HL-60 (cell line): ENCODE results near the gene CLRN3.

Experiments
- DNase-seq, 2 experiments: peaks; one replicate each; pipeline ENCODE4 v3.0.0-alpha.2; 2010 to 2020; ENCODE audit warnings: low read depth in 1 of 2, low spot score in 1 of 2
- H3K27ac ChIP-seq: fragments of 250-450 bp; sonication (Bioruptor Pico); replicated peaks from 2 replicates; pipeline ENCODE4 v1.5.1; 2020; ENCODE audit warnings: mild to moderate bottlenecking, moderate library complexity
- H3K27me3 ChIP-seq: fragments of 250-450 bp; sonication (Bioruptor Pico); 2 replicates; pipeline ENCODE4 v1.5.1; 2021; ENCODE audit warnings: mild to moderate bottlenecking, moderate library complexity; ENCODE audit not compliant: insufficient read depth, poor library complexity, severe bottlenecking
- H3K4me3 ChIP-seq: replicated peaks from 2 replicates; pipeline ENCODE4 v1.5.1; 2011; ENCODE audit warnings: mild to moderate bottlenecking, control low read depth, low read length; ENCODE audit not compliant: insufficient read depth
- CTCF ChIP-seq: IDR thresholded peaks from one replicate; pipeline ENCODE4 v1.5.1; 2011; ENCODE audit warnings: low read length, control low read depth, inconsistent platforms; ENCODE audit not compliant: insufficient read depth
- GABPA ChIP-seq: IDR thresholded peaks from 2 replicates; pipeline ENCODE4 v1.6.1; 2012; ENCODE audit warnings: low read depth
- POLR2AphosphoS5 ChIP-seq: IDR thresholded peaks from 2 replicates; pipeline ENCODE4 v1.6.1; 2012; ENCODE audit warnings: low read depth
- REST ChIP-seq: IDR thresholded peaks from 2 replicates; pipeline ENCODE4 v1.6.1; 2012; ENCODE audit warnings: low read depth; ENCODE audit not compliant: insufficient replicate concordance
- SPI1 ChIP-seq: IDR thresholded peaks from 2 replicates; pipeline ENCODE4 v1.6.1; 2012; ENCODE audit warnings: low read depth, mild to moderate bottlenecking, borderline replicate concordance

The CLRN3 gene

GRCh38 chr10:127922206-127922605 is 29.5 kb upstream of the CLRN3 start:
- TF ChIP-seq POLR2AphosphoS5 (no peak), GABPA (no peak), SPI1 (no peak), CTCF (no peak), REST (no peak)
- peak overlapping the region; percentile 31 for H3K27ac ChIP-seq
- DNase-seq, result no peak
- no peak overlapping the region for H3K4me3 ChIP-seq
- no peaks in the 10 kb centered on the region for H3K27me3 ChIP-seq

DNA sequence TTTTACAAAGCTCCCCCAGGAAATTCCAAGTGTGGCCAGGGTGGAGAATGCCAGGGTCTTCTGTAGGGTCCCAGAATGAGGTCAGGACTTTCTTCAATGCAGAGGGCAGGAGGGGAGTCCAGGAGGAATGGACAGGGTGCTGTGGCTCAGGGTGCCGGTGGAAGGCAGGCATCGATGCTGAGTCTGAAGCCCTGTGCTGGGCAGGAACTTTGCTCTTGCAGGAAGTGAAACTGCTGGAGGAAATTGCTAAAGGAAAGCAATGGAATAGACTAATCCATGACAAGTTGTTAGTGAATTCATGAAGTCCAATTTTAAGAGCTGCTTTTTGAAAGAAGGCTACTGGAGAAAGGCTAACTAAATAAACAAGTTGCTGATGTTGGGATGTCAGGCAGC is 29.0 kb upstream of the CLRN3 start:
- peak overlapping the region; percentile 31 for H3K27ac ChIP-seq
- no peaks in the 10 kb centered on the region for H3K27me3 ChIP-seq
- TF ChIP-seq REST (no peak), SPI1 (no peak), CTCF (no peak), POLR2AphosphoS5 (no peak), GABPA (no peak)
- H3K4me3 ChIP-seq, result no peak overlapping the region
- no peak for DNase-seq

DNA sequence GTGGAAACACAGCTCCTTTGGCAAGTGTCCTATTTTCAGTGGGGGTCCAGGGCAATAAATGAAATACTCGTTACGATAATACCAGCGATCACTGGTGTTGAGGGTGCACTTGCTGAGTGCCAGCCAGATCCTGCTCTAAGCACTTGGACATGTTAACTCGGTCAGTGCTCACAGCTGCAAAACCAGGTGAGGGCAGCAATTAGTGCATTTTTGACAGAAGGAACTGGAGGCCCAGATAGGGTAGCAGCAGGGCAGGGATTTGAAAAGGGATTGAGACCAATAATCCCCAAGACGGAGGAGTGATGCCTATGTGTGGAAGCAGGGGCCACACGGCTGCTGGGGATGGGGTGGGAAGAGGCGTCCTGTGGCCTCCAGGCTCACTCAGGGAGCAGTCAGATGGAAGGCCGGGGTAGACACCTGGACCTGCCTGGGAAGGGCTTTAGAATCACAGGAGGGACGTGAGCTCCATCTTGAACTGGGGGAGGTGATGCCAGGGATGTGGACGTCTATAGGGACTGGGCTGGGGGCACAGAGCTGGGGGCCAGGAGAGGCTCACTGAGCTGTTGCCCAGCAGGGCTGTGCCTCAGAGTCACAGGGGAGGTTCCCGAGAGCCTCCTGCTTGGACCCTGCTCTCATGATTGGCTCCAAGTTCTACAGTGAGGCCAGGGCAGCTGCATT is 28.5 kb upstream of the CLRN3 start:
- TF ChIP-seq REST, result no peak
- no peak for TF ChIP-seq GABPA
- no peak for TF ChIP-seq POLR2AphosphoS5
- TF ChIP-seq CTCF, result no peak
- TF ChIP-seq SPI1, result no peak
- Histone ChIP-seq H3K27me3 (no peaks in the 10 kb centered on the region), H3K4me3 (no peak overlapping the region), H3K27ac (peak overlapping the region; percentile 47)
- no peak for DNase-seq
